ENCODE data around the gene SIRT3.

- no peak for TF ChIP-seq CTCF (conservative IDR thresholded peaks at IDR 0.05; ENCODE audit: low read depth, low read length)
- no peak for TF ChIP-seq EZH2 (IDR thresholded peaks at IDR 0.05; ENCODE audit: borderline replicate concordance, low read depth, low read length, poor library complexity, severe bottlenecking)
Measured at GRCh38 chr11:251550-251949, 15.4 kb upstream of the SIRT3 start.
